ENCODE measurements around the gene GLYR1.

Gene GLYR1

GRCh38 chr16:4806280-4806679, 40.8 kb downstream of the GLYR1 start:
- Histone ChIP-seq H3K4me1 (ENCODE audit: control insufficient read depth, insufficient read depth, low read depth, low read length) (peaks cover 6% of the 10 kb centered on the region), H2AK5ac (ENCODE audit: low read length, severe bottlenecking) (no peak overlapping the region), H3K4ac (ENCODE audit: low read depth in 1 of 2, low read length in 2 of 2) (no peak overlapping the region), H2BK5ac (ENCODE audit: low read depth, low read length, poor library complexity, severe bottlenecking) (no peak overlapping the region), H2BK12ac (ENCODE audit: low read length in 2 of 2) (no peak overlapping the region), H3K27ac (ENCODE audit: low read length, poor library complexity, severe bottlenecking) (no peak overlapping the region), H3K4me3 (ENCODE audit: insufficient read depth in 1 of 2, low read depth in 1 of 2, low read length in 2 of 2) (no peak overlapping the region), H3K4me2 (ENCODE audit: low read length, poor library complexity, severe bottlenecking) (no peak overlapping the region), H3K9me3 (ENCODE audit: control insufficient read depth, low read length) (no peaks in the 10 kb centered on the region), H4K8ac (ENCODE audit: low read length) (no peak overlapping the region), H2AFZ (ENCODE audit: low read depth, low read length) (no peak overlapping the region), H4K91ac (ENCODE audit: low read length) (no peak overlapping the region), H3K14ac (ENCODE audit: low read length in 2 of 2) (no peak overlapping the region), H3K18ac (ENCODE audit: low read depth in 1 of 2, low read length in 2 of 2) (no peak overlapping the region), H3K23ac (ENCODE audit: low read length in 2 of 2) (no peak overlapping the region), H3K36me3 (ENCODE audit: control insufficient read depth in 1 of 2, insufficient read depth in 2 of 2, low read depth in 1 of 2, low read length in 2 of 2) (peaks cover 54 to 64% of the 10 kb centered on the region in 2 experiments), H2BK15ac (ENCODE audit: low read depth, poor library complexity, severe bottlenecking) (no peak overlapping the region), H3K27me3 (ENCODE audit: control insufficient read depth in 1 of 2, insufficient read depth in 1 of 2, low read length in 2 of 2) (no peaks in the 10 kb centered on the region), H3K9ac (ENCODE audit: low read length) (no peak overlapping the region), H3K79me1 (replicated peaks; ENCODE audit: low read length, poor library complexity, severe bottlenecking) (peaks cover 12% of the 10 kb centered on the region), H2BK120ac (ENCODE audit: low read depth, low read length) (no peak overlapping the region)
- no peak for DNase-seq
- WGBS: 100% methylated on average over 6 of the region's 6 CpGs

GRCh38 chr16:4805231-4805630, 41.9 kb downstream of the GLYR1 start:
- 95% methylated on average over 11 of the region's 11 CpGs for WGBS
- no peak overlapping the region for H3K4me2 ChIP-seq (ENCODE audit: low read length, poor library complexity, severe bottlenecking)
- H2BK15ac ChIP-seq (ENCODE audit: low read depth, poor library complexity, severe bottlenecking): no peak overlapping the region
- H3K9ac ChIP-seq (ENCODE audit: low read length): no peak overlapping the region
- H2AK5ac ChIP-seq (ENCODE audit: low read length, severe bottlenecking): no peak overlapping the region
- no peak overlapping the region for H2AFZ ChIP-seq (ENCODE audit: low read depth, low read length)
- H4K91ac ChIP-seq (ENCODE audit: low read length): no peak overlapping the region
- no peak overlapping the region for H3K14ac ChIP-seq (ENCODE audit: low read length in 2 of 2)
- no peak overlapping the region for H2BK5ac ChIP-seq (ENCODE audit: low read depth, low read length, poor library complexity, severe bottlenecking)
- no peaks in the 10 kb centered on the region for H3K9me3 ChIP-seq (ENCODE audit: control insufficient read depth, low read length)
- H3K79me1 ChIP-seq (replicated peaks; ENCODE audit: low read length, poor library complexity, severe bottlenecking): peaks cover 16% of the 10 kb centered on the region
- H4K8ac ChIP-seq (ENCODE audit: low read length): no peak overlapping the region
- H2BK120ac ChIP-seq (ENCODE audit: low read depth, low read length): no peak overlapping the region
- no peak overlapping the region for H3K23ac ChIP-seq (ENCODE audit: low read length in 2 of 2)
- H3K27me3 ChIP-seq (ENCODE audit: control insufficient read depth in 1 of 2, insufficient read depth in 1 of 2, low read length in 2 of 2): no peaks in the 10 kb centered on the region
- peaks cover 10% of the 10 kb centered on the region for H3K4me1 ChIP-seq (ENCODE audit: control insufficient read depth, insufficient read depth, low read depth, low read length)
- peaks cover 56 to 57% of the 10 kb centered on the region in 2 experiments for H3K36me3 ChIP-seq (ENCODE audit: control insufficient read depth in 1 of 2, insufficient read depth in 2 of 2, low read depth in 1 of 2, low read length in 2 of 2)
- no peak overlapping the region for H3K4me3 ChIP-seq (ENCODE audit: insufficient read depth in 1 of 2, low read depth in 1 of 2, low read length in 2 of 2)
- H3K18ac ChIP-seq (ENCODE audit: low read depth in 1 of 2, low read length in 2 of 2): no peak overlapping the region
- no peak overlapping the region for H2BK12ac ChIP-seq (ENCODE audit: low read length in 2 of 2)
- H3K4ac ChIP-seq (ENCODE audit: low read depth in 1 of 2, low read length in 2 of 2): no peak overlapping the region
- no peak overlapping the region for H3K27ac ChIP-seq (ENCODE audit: low read length, poor library complexity, severe bottlenecking)
- DNase-seq: no peak

GRCh38 chr16:4803898-4804762, 43.0 kb downstream of the GLYR1 start:
- H3K79me1 ChIP-seq (replicated peaks; ENCODE audit: low read length, poor library complexity, severe bottlenecking): peaks cover 16% of the 10 kb centered on the region
- H4K8ac ChIP-seq (ENCODE audit: low read length): no peak overlapping the region
- no peak overlapping the region for H3K14ac ChIP-seq (ENCODE audit: low read length in 2 of 2)
- no peak overlapping the region for H3K18ac ChIP-seq (ENCODE audit: low read depth in 1 of 2, low read length in 2 of 2)
- H3K23ac ChIP-seq (ENCODE audit: low read length in 2 of 2): no peak overlapping the region
- WGBS: 91% methylated on average over 25 of the region's 26 CpGs
- peaks cover 53 to 59% of the 10 kb centered on the region in 2 experiments for H3K36me3 ChIP-seq (ENCODE audit: control insufficient read depth in 1 of 2, insufficient read depth in 2 of 2, low read depth in 1 of 2, low read length in 2 of 2)
- H3K9ac ChIP-seq (ENCODE audit: low read length): no peak overlapping the region
- H2BK5ac ChIP-seq (ENCODE audit: low read depth, low read length, poor library complexity, severe bottlenecking): no peak overlapping the region
- H2BK12ac ChIP-seq (ENCODE audit: low read length in 2 of 2): no peak overlapping the region
- H3K4me2 ChIP-seq (ENCODE audit: low read length, poor library complexity, severe bottlenecking): no peak overlapping the region
- no peak overlapping the region for H3K4me3 ChIP-seq (ENCODE audit: insufficient read depth in 1 of 2, low read depth in 1 of 2, low read length in 2 of 2)
- H4K91ac ChIP-seq (ENCODE audit: low read length): no peak overlapping the region
- H3K4me1 ChIP-seq (ENCODE audit: control insufficient read depth, insufficient read depth, low read depth, low read length): peaks cover 10% of the 10 kb centered on the region
- no peaks in the 10 kb centered on the region for H3K27me3 ChIP-seq (ENCODE audit: control insufficient read depth in 1 of 2, insufficient read depth in 1 of 2, low read length in 2 of 2)
- no peak overlapping the region for H3K27ac ChIP-seq (ENCODE audit: low read length, poor library complexity, severe bottlenecking)
- no peak overlapping the region for H2BK120ac ChIP-seq (ENCODE audit: low read depth, low read length)
- H2AK5ac ChIP-seq (ENCODE audit: low read length, severe bottlenecking): peak overlapping the region; percentile 22
- no peak overlapping the region for H3K4ac ChIP-seq (ENCODE audit: low read depth in 1 of 2, low read length in 2 of 2)
- no peak overlapping the region for H2AFZ ChIP-seq (ENCODE audit: low read depth, low read length)
- H3K9me3 ChIP-seq (ENCODE audit: control insufficient read depth, low read length): no peaks in the 10 kb centered on the region
- no peak overlapping the region for H2BK15ac ChIP-seq (ENCODE audit: low read depth, poor library complexity, severe bottlenecking)
- DNase-seq: no peak

- peaks cover 10% of the 10 kb centered on the region for H3K4me1 ChIP-seq (ENCODE audit: control insufficient read depth, insufficient read depth, low read depth, low read length)
- H2BK5ac ChIP-seq (ENCODE audit: low read depth, low read length, poor library complexity, severe bottlenecking): no peak overlapping the region
- H3K4me2 ChIP-seq (ENCODE audit: low read length, poor library complexity, severe bottlenecking): no peak overlapping the region
- H3K4me3 ChIP-seq (ENCODE audit: insufficient read depth in 1 of 2, low read depth in 1 of 2, low read length in 2 of 2): peak overlapping the region in 1 of 2 experiments; percentile 84
- H2BK15ac ChIP-seq (ENCODE audit: low read depth, poor library complexity, severe bottlenecking): no peak overlapping the region
- peak overlapping the region; percentile 89 for H3K9ac ChIP-seq (ENCODE audit: low read length)
- H2BK12ac ChIP-seq (ENCODE audit: low read length in 2 of 2): no peak overlapping the region
- no peak overlapping the region for H4K91ac ChIP-seq (ENCODE audit: low read length)
- H2AK5ac ChIP-seq (ENCODE audit: low read length, severe bottlenecking): no peak overlapping the region
- DNase-seq: no peak
- no peak overlapping the region for H3K27ac ChIP-seq (ENCODE audit: low read length, poor library complexity, severe bottlenecking)
- peaks cover 16% of the 10 kb centered on the region for H3K79me1 ChIP-seq (replicated peaks; ENCODE audit: low read length, poor library complexity, severe bottlenecking)
- H3K36me3 ChIP-seq (ENCODE audit: control insufficient read depth in 1 of 2, insufficient read depth in 2 of 2, low read depth in 1 of 2, low read length in 2 of 2): peaks cover 52 to 65% of the 10 kb centered on the region in 2 experiments
- H3K18ac ChIP-seq (ENCODE audit: low read depth in 1 of 2, low read length in 2 of 2): no peak overlapping the region
- no peak overlapping the region for H2AFZ ChIP-seq (ENCODE audit: low read depth, low read length)
- H3K23ac ChIP-seq (ENCODE audit: low read length in 2 of 2): no peak overlapping the region
- no peaks in the 10 kb centered on the region for H3K27me3 ChIP-seq (ENCODE audit: control insufficient read depth in 1 of 2, insufficient read depth in 1 of 2, low read length in 2 of 2)
- no peak overlapping the region for H2BK120ac ChIP-seq (ENCODE audit: low read depth, low read length)
- WGBS: 71% methylated on average over 8 of the region's 8 CpGs
- H4K8ac ChIP-seq (ENCODE audit: low read length): no peak overlapping the region
- no peak overlapping the region for H3K4ac ChIP-seq (ENCODE audit: low read depth in 1 of 2, low read length in 2 of 2)
- no peaks in the 10 kb centered on the region for H3K9me3 ChIP-seq (ENCODE audit: control insufficient read depth, low read length)
- H3K14ac ChIP-seq (ENCODE audit: low read length in 2 of 2): no peak overlapping the region
These were observed 43.7 kb downstream of the GLYR1 start for GRCh38 chr16:4803401-4803844.
